HS-27A (cell line): ENCODE results near the gene AXDND1.
"Not testable (repeated sequence)": the region's sequence is repeated elsewhere in the genome, so short reads cannot be mapped to it uniquely, and the experiment has no call there.

Experiments
- DNase-seq: peaks from one replicate; pipeline ENCODE4 v3.0.0-alpha.2; 2012; ENCODE audit warnings: low read depth, missing footprints

Gene AXDND1

DNA sequence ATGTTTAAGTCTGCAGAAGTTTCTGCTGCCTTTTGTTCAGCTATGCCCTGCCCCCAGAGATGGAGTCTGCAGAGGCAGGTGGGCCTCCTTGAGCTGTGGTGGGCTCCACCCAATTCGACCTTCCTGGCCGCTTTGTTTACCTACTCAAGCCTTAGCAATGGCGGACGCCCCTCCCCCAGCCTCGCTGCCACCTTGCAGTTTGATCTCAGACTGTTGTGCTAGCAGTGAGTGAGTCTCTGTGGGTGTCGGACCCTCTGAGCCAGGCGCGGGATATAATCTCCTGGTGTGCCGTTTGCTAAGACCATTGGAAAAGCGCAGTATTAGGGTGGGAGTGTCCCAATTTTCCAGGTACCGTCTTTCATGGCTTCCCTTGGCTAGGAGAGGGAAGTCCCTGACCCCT lies 99.9 kb downstream of the AXDND1 start:
- DNase-seq = not testable (repeated sequence)

DNA sequence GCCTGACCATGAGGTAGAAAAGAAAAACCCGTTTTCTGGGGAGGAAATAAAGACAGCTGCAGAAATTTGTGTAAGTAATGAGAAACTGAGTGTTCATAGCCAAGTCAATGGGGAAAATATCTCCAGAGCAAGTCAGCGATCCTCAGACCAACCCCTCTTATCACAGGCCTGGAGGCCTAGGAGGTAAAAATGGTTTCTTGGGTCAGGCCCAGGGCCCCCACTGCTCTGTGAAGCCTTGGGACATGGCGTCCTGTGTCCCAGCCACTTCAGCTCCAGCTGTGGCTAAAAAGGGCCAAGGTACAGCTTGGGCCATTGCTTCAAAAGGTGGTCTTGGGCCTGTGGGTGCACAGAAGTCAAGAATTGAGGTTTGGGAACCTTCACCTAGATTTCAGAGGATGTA lies 108.9 kb downstream of the AXDND1 start:
- no peak for DNase-seq

- DNase-seq = no peak
Measured at GRCh38 chr1:179476484-179476883, 110.7 kb downstream of the AXDND1 start.

- DNase-seq = no peak
Measured at GRCh38 chr1:179478370-179478769, 112.6 kb downstream of the AXDND1 start.

GRCh38 chr1:179490611-179491010 lies 124.8 kb downstream of the AXDND1 start:
- no peak for DNase-seq

- no peak for DNase-seq
Measured at GRCh38 chr1:179493323-179493722, 127.6 kb downstream of the AXDND1 start.

DNA sequence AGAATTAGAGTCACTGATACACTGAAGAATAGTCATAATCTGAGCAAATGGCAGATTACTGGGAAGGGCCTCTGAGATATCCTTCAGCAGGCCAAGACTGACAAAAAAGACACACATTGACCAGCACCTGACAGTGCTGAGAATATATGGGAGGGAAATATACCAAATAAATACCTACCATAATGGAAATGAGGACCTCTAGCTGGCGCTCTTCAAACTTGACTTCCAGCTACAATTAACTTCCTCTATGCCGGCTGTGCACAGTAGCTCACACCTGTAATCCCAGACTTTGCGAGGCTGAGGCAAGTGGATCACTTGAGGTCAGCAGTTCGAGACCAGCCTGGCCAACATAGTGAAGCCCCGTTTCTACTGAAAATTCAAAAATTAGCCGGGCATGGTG lies 140.4 kb downstream of the AXDND1 start:
- no peak for DNase-seq

DNA sequence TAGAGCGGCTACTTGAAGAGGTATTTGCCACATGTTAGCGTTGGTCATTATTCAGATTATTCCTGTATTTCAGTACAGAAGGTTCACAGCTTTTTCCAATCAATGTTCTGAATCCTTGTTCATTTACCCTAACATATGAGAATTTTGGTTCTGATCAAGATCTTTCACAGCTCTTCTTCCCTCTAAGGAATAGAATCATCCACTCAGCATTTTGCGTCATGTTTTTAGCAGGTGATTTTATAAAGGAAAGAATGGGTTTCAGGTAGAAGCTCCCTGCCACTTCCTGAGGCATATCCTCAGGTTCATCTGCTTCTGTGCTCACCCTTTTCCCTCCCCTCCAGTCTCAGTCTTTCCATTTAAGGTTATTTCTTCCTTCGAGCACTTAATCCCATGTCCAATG lies 143.6 kb downstream of the AXDND1 start:
- no peak for DNase-seq

GRCh38 chr1:179510038-179510437 lies 144.3 kb downstream of the AXDND1 start:
- no peak for DNase-seq

GRCh38 chr1:179516976-179517705 lies 151.4 kb downstream of the AXDND1 start:
- DNase-seq = no peak

- DNase-seq = not testable (repeated sequence)
Measured at GRCh38 chr1:179518544-179518943, 152.8 kb downstream of the AXDND1 start.

- no peak for DNase-seq
Measured at GRCh38 chr1:179529482-179530195, 163.9 kb downstream of the AXDND1 start.

GRCh38 chr1:179530352-179530751 lies 164.6 kb downstream of the AXDND1 start:
- no peak for DNase-seq

DNA sequence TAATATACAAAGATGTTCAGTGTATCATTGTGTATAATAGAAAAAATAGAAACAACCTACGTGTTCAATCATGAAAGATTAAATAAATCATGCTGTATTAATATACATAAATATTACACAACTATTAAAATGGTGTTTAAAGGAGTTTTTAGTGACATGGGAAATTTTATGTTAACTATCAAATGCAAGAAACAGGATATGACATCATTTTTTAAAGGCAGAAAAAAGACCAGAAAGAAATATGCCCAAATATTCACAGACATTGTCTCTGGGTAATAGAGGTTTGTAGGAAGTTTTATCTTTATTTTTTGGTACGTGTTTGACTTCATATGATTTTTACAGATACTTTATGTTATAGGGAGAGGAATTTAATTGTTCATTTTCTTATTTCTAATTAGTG lies 176.0 kb downstream of the AXDND1 start:
- DNase-seq = no peak

DNA sequence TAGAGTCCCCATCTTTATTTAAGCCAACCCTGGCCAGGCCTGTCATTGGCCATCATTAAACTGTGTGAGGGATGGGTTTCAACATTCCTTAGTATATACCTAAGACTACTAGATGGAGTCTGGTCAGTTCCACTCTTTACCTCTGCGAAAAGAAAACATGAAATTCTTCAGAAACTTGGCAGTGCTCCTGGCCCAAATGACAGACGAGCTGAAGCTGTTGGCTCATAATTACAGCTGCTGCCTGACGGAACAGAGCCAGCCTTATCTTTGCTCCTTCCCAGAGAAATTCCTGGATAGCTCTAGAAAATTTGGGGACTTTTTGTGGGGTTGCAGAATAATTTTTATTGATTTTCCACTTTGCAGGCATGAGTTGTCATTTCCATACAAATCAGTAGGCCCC lies 179.6 kb downstream of the AXDND1 start:
- no peak for DNase-seq

DNA sequence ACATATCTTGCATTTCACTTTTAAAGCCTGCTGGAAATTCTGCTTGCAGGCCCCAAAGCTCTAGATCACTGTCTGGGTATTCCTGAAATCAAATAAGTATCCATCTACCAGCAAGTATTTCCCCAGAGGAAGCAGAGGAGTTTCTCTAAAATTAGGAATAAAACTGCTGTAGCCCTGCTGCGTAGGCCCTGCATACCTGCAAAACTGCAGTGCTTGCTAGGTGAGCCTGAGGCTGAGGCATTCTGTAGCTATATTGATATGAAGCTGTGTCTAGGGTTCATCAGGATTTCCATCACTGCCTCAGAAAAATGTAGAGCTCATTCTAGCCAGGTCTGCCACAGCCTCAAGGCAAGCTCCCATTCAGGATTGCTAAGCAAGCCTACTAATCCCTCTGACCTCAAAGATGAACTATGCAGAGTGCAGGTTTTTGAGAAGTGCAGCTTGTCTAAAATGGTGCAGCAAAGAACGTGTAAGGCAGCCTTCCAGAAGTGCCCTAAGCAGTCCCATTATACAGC lies 181.3 kb downstream of the AXDND1 start:
- DNase-seq = no peak

DNA sequence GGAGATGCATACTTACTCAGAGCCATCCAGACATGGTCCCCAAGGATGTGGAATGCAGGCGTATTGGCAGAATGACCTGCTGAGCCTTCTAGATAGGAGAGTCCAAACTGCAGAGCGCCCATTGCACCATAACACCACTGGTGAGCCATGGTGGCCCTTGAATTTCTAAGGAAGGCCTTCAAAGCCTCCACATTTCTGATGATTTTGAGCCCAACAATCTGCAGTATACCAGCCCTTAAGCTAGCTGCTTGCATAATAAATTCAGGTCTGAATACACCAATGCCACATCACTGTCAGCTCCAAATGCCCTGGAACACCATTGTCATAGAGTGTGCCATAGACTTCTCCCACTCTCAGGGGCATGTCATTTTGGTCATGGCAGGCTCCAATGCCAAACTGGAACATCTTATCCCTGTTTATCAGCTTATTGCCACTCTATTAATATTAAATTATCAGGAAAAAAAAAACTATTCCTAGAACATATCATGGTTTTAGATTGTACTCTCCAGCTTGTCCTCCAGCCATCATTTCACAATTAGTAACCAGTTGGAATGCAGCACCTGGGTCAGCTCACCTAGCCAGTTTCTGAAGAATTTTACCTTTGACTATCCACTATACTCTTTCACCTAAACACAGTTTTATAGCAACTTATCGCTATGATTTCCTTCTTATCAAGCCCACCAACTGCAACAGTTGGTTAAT lies 183.0 kb downstream of the AXDND1 start:
- DNase-seq = no peak

- no peak for DNase-seq
Measured at GRCh38 chr1:179549368-179549700, 183.6 kb downstream of the AXDND1 start.

GRCh38 chr1:179550746-179551682 lies 185.2 kb downstream of the AXDND1 start:
- DNase-seq = no peak

GRCh38 chr1:179554427-179554826 lies 188.7 kb downstream of the AXDND1 start:
- no peak for DNase-seq

DNA sequence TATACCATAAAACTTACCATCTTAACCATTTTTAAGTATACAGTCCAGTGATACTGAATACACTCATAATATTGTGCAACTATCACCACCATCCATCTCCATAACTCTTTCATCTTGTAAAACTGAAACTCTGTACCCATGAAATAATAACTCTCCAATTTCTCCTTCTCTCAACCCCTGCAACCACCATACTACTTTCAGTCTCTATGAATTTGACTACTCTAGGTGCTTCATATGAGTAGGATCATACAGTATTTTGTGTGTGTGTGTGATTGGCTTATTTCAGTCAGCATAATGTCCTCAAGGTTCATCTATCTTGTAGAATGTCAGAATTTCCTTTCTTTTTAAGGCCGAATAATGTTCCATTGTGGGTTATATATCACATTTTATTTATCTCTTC lies 192.3 kb downstream of the AXDND1 start:
- DNase-seq = no peak
